CD8-positive, alpha-beta memory T cell (primary cell): ENCODE results near the gene LCLAT1. TPM values are rescaled to one million over a fixed set of nuclear protein-coding genes. Genes with fewer than 3 reads are reported as not detected.

Experiments used
- CTCF ChIA-PET: fragments of 350-600 bp; sonication (Branson Sonifier 250); formaldehyde crosslinking; loops from one replicate; lab custom pipeline; 2021; ENCODE audit warnings: antibody characterized with exemption; lab: Charles Lee
- POLR2A ChIA-PET: fragments of 350-600 bp; sonication (Branson Sonifier 250); formaldehyde crosslinking; loops from one replicate; lab custom pipeline; 2021; ENCODE audit warnings: antibody characterized with exemption; lab: Charles Lee
- DNase-seq, 5 donors: peaks; one replicate each; pipeline versions ENCODE4 v3.0.0 to v3.0.0-alpha.2; 2020 to 2022; ENCODE audit warnings: mixed read lengths in 1 of 5
- H3K27ac ChIP-seq: one replicate; pipeline ENCODE4 v1.7.0; 2013; ENCODE audit warnings: low read depth, mild to moderate bottlenecking, low read length, moderate library complexity
- H3K27me3 ChIP-seq: 2 replicates; pipeline ENCODE4 v1.7.0; 2013; ENCODE audit warnings: low read length, mild to moderate bottlenecking; ENCODE audit not compliant: insufficient read depth, poor library complexity, severe bottlenecking
- H3K36me3 ChIP-seq: 2 replicates; pipeline ENCODE4 v1.7.0; 2013; ENCODE audit warnings: mild to moderate bottlenecking, low read length, moderate library complexity; ENCODE audit not compliant: insufficient read depth
- H3K4me1 ChIP-seq: 2 replicates; pipeline ENCODE4 v1.7.0; 2013; ENCODE audit warnings: mild to moderate bottlenecking, low read length, moderate library complexity; ENCODE audit not compliant: insufficient read depth
- H3K4me3 ChIP-seq: 2 replicates; pipeline ENCODE4 v1.7.0; 2013; ENCODE audit warnings: mild to moderate bottlenecking, low read length
- H3K9me3 ChIP-seq: 2 replicates; pipeline ENCODE4 v1.7.0; 2013; ENCODE audit warnings: mild to moderate bottlenecking, low read length
- H3K27ac Mint-ChIP-seq, 8 donors: one replicate each; pipeline ENCODE4 v1.8.0; 2020 to 2021; ENCODE audit warnings: mixed read lengths in 8 of 8, mild to moderate bottlenecking in 6 of 8, inconsistent platforms in 3 of 8, moderate library complexity in 3 of 8
- H3K27me3 Mint-ChIP-seq, 2 donors: one replicate each; pipeline ENCODE4 v1.8.0; 2020 to 2021; ENCODE audit warnings: mixed read lengths in 2 of 2, mild to moderate bottlenecking in 1 of 2, moderate library complexity in 1 of 2
- H3K36me3 Mint-ChIP-seq, 3 donors: one replicate each; pipeline ENCODE4 v1.8.0; 2020 to 2021; ENCODE audit warnings: mixed read lengths in 3 of 3, inconsistent platforms in 1 of 3, mild to moderate bottlenecking in 1 of 3
- H3K4me1 Mint-ChIP-seq, 3 donors: one replicate each; pipeline ENCODE4 v1.8.0; 2020 to 2021; ENCODE audit warnings: mixed read lengths in 3 of 3, inconsistent platforms in 1 of 3, mild to moderate bottlenecking in 1 of 3
- H3K4me3 Mint-ChIP-seq, 7 donors: one replicate each; pipeline ENCODE4 v1.8.0; 2020 to 2021; ENCODE audit warnings: mixed read lengths in 7 of 7, mild to moderate bottlenecking in 6 of 7, moderate library complexity in 4 of 7, inconsistent platforms in 2 of 7
- H3K9me3 Mint-ChIP-seq, 5 donors: one replicate each; pipeline ENCODE4 v1.8.0; 2020 to 2022; ENCODE audit warnings: mixed read lengths in 5 of 5, mild to moderate bottlenecking in 3 of 5, moderate library complexity in 2 of 5, inconsistent platforms in 1 of 5
- polyA plus RNA-seq: library from polyadenylated mRNA; unstranded; fragments of 300-500 nt; fragmentation: Illumina TruSeq; gene quantifications from one replicate; pipeline ENCODE4 v1.2.3, GENCODE V29; 2021
- total RNA-seq, 2 experiments: library from RNA; stranded (reverse); gene quantifications; one replicate each; pipeline ENCODE4 v1.2.3, GENCODE V29; 2021

The LCLAT1 gene
- total and polyA plus RNA-seq, 3 experiments from 2014 or later = 18.0 to 31.0 (median 29.9) TPM

DNA sequence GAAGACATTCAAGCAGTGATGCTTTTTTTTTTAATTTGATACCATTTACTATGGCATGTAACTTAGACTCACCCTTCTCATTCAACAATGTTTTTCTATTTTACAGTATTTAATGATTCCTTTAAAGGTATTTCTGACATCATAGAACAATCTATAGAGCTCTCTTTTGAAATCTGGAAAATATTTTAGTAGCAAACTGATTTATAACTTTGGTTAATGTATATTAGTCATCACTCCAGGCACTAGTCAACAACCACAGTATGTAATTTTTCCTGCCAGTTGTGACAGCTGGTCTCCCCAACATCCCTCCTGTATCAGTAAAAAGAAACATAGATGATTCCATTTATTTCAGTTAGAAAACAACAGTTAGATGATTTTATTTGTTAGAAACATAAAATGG, 122.9 kb downstream of the LCLAT1 start:
- Histone ChIP-seq H3K27me3 (no peaks in the 10 kb centered on the region), H3K4me1 (no peaks in the 10 kb centered on the region), H3K4me3 (no peak overlapping the region), H3K9me3 (no peaks in the 10 kb centered on the region), H3K27ac (no peak overlapping the region), H3K36me3 (peaks cover 4% of the 10 kb centered on the region)
- Mint-ChIP-seq H3K36me3 (peaks cover 3 to 51% (median 24%) of the 10 kb centered on the region in 3 donors), H3K4me1 (no peaks in the 10 kb centered on the region), H3K9me3 (no peaks in the 10 kb centered on the region), H3K27me3 (no peaks in the 10 kb centered on the region), H3K27ac (no peak overlapping the region), H3K4me3 (no peak overlapping the region)
- ChIA-PET POLR2A (no interaction called here), CTCF (no interaction called here)
- DNase-seq = no peak

DNA sequence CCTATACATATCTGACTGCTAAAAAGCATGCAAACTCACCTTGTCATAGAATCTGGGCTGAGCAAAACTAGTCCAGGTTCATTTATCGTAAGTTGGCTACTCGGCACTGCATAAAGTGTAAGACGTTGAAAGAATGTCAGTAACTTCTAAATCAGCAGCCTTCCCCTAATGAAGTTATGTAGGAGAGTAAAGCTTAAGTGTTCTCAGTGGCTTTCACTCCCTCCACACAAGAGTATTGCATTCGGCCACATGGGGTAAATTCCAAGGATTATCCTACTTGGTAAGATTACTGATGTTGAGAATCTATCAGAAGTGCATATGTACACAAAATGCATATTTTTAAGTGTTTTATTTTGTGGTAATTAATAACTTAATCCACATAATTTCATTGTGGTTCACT, 130.1 kb downstream of the LCLAT1 start:
- H3K27me3 ChIP-seq = no peaks in the 10 kb centered on the region

DNA sequence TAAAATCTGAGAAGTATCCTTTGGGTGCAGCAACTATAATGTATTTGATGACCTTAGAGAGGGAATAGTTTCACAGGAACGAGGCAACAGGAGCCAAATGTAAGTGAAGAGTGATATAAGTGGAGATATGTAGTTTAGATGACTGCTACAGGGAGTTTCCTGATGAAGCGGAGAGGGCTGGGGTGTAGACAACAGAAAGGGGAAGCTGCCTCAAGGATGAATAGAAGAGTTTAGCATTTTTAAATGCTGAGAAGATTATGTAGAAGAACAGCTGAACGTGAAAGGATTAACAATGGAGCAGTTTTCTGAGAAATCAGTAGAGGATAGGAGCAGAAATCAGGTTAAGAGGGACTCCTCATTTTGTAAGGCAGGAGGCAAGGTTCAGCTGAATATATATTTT, 133.3 kb downstream of the LCLAT1 start:
- Mint-ChIP-seq H3K9me3 (no peaks in the 10 kb centered on the region), H3K27me3 (no peaks in the 10 kb centered on the region), H3K36me3 (peaks cover 5 to 13% (median 7%) of the 10 kb centered on the region in 3 donors), H3K27ac (no peak overlapping the region), H3K4me3 (no peak overlapping the region), H3K4me1 (peaks cover 0 to 7% (median 5%) of the 10 kb centered on the region in 3 donors)
- Histone ChIP-seq H3K9me3 (no peaks in the 10 kb centered on the region), H3K4me1 (no peaks in the 10 kb centered on the region), H3K27me3 (no peaks in the 10 kb centered on the region), H3K36me3 (no peaks in the 10 kb centered on the region), H3K4me3 (no peak overlapping the region), H3K27ac (no peak overlapping the region)
- CTCF ChIA-PET = no interaction called here
- POLR2A ChIA-PET = no interaction called here
- DNase-seq = no peak

More for the DNA sequence above, 130.1 kb downstream of the LCLAT1 start:
- peaks cover 0 to 14% (median 12%) of the 10 kb centered on the region in 3 donors for H3K36me3 Mint-ChIP-seq
- H3K4me1 Mint-ChIP-seq = peaks cover 0 to 7% (median 5%) of the 10 kb centered on the region in 3 donors
- POLR2A ChIA-PET = no interaction called here
- H3K4me3 ChIP-seq = no peak overlapping the region
- H3K9me3 Mint-ChIP-seq = no peaks in the 10 kb centered on the region
- no peaks in the 10 kb centered on the region for H3K4me1 ChIP-seq
- H3K27ac ChIP-seq = no peak overlapping the region
- H3K27me3 Mint-ChIP-seq = no peaks in the 10 kb centered on the region
- DNase-seq = no peak
- CTCF ChIA-PET = no interaction called here
- H3K4me3 Mint-ChIP-seq = no peak overlapping the region
- no peaks in the 10 kb centered on the region for H3K36me3 ChIP-seq
- H3K9me3 ChIP-seq = no peaks in the 10 kb centered on the region
- H3K27ac Mint-ChIP-seq = no peak overlapping the region

DNA sequence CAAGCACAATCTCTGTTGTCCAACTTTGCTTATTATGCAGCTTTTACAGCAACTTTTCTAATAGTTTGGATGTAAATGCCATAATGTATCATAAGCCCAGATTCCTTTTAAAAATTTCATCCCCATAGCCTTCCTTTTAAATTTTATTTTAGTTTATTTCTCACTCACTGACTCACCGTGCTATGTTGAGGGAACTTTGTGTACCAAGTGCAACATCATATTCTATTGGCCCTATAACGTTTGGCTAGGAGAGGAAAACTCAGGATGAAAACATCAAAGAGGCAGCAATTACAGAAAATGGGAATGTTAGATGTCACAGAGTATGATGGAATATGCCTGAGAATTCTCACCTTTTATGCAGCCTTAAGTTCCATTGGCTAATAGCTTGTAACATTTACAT, 135.5 kb downstream of the LCLAT1 start:
- no peaks in the 10 kb centered on the region for H3K9me3 Mint-ChIP-seq
- H3K27me3 ChIP-seq = no peaks in the 10 kb centered on the region
- H3K27me3 Mint-ChIP-seq = no peaks in the 10 kb centered on the region
- H3K9me3 ChIP-seq = no peaks in the 10 kb centered on the region
- no peak for DNase-seq
- no peak overlapping the region for H3K4me3 Mint-ChIP-seq
- H3K27ac Mint-ChIP-seq = no peak overlapping the region
- peaks cover 14 to 18% (median 18%) of the 10 kb centered on the region in 3 donors for H3K36me3 Mint-ChIP-seq
- POLR2A ChIA-PET = no interaction called here
- no peak overlapping the region for H3K27ac ChIP-seq
- H3K4me1 Mint-ChIP-seq = peaks cover 0 to 7% (median 5%) of the 10 kb centered on the region in 3 donors
- H3K4me3 ChIP-seq = no peak overlapping the region
- CTCF ChIA-PET = no interaction called here
- no peaks in the 10 kb centered on the region for H3K36me3 ChIP-seq
- no peaks in the 10 kb centered on the region for H3K4me1 ChIP-seq

DNA sequence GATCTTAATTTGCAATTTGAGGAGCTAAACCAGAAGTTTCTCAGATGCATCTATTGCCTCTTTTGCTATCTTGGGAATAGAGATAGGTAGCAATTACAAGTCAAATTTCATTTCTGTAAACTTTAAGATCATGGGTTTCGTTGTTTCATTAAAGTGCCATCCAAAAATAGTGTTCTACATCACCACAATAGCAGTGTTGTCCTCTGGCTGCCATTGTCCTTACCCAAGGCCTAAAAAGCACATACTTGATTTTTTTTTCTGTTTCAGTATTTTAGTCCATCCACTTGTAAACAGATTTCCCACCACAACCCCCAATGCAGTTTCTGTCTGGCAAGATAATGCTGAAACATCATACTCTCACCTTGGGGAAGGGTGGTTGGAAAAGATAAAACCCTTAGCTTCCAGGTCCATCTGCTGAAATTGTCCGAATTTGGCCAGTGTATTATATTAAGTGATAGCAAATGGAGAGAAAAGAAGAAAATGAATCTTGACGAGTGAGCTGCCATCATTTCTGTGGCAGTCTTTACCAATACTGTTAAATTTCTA, 136.2 kb downstream of the LCLAT1 start:
- H3K4me3 ChIP-seq = no peak overlapping the region
- H3K4me1 ChIP-seq = no peaks in the 10 kb centered on the region
- H3K36me3 ChIP-seq = no peaks in the 10 kb centered on the region
- ChIA-PET CTCF (no interaction called here), POLR2A (no interaction called here)
- no peak overlapping the region for H3K27ac Mint-ChIP-seq
- no peaks in the 10 kb centered on the region for H3K9me3 Mint-ChIP-seq
- no peak overlapping the region for H3K4me3 Mint-ChIP-seq
- DNase-seq = no peak
- H3K27me3 Mint-ChIP-seq = no peaks in the 10 kb centered on the region
- peaks cover 14 to 21% (median 18%) of the 10 kb centered on the region in 3 donors for H3K36me3 Mint-ChIP-seq
- no peaks in the 10 kb centered on the region for H3K27me3 ChIP-seq
- peaks cover 0 to 7% (median 5%) of the 10 kb centered on the region in 3 donors for H3K4me1 Mint-ChIP-seq
- H3K9me3 ChIP-seq = no peaks in the 10 kb centered on the region
- H3K27ac ChIP-seq = no peak overlapping the region

DNA sequence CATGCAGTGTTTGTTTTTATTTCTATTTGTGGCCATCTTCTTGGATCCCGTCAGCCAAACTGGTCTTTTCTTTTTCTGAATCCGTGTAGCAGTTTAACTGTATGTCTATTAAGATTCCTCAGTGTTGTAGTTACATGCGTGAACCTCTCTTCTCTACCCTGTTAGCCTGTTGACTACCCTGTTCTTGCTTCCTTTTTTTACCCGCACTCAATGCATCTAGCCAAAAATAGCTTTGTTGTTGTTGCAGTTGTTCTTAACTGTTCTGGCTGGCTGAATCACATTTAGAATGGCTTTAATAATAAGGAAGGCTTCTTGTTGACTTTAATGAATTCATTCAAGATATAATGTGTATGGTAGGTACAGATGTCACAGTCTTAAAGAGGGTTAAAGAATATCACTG, 137.1 kb downstream of the LCLAT1 start:
- Histone ChIP-seq H3K4me3 (no peak overlapping the region), H3K27ac (no peak overlapping the region), H3K36me3 (no peaks in the 10 kb centered on the region), H3K9me3 (no peaks in the 10 kb centered on the region), H3K27me3 (no peaks in the 10 kb centered on the region), H3K4me1 (no peaks in the 10 kb centered on the region)
- ChIA-PET CTCF (no interaction called here), POLR2A (no interaction called here)
- Mint-ChIP-seq H3K27ac (no peak overlapping the region), H3K27me3 (no peaks in the 10 kb centered on the region), H3K4me3 (no peak overlapping the region), H3K36me3 (peaks cover 14 to 21% (median 17%) of the 10 kb centered on the region in 3 donors), H3K4me1 (peaks cover 0 to 7% (median 5%) of the 10 kb centered on the region in 3 donors), H3K9me3 (no peaks in the 10 kb centered on the region)
- DNase-seq = no peak

DNA sequence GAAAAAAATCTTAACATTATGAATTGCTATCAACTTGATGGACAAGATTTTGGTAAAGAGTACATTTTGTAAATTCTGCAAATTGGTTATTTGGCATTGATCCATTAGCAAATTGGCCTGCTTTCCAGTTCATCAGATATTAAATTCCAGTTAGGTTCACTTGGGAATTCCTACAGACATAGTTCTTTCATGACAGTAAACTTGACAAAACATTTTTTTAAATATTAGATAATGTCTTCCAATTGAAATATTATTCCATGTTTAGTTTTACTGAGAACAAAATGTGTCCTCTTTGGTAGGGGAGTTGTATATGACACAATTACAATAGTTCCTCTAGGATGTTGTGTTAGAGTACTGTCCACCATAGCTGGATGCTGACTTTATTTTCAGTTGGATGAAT, 141.9 kb downstream of the LCLAT1 start:
- Mint-ChIP-seq H3K9me3 (peaks cover 0 to 7% (median 0%) of the 10 kb centered on the region in 5 donors), H3K27me3 (no peaks in the 10 kb centered on the region), H3K4me3 (no peak overlapping the region), H3K27ac (no peak overlapping the region), H3K36me3 (peaks cover 19 to 22% (median 21%) of the 10 kb centered on the region in 3 donors), H3K4me1 (no peaks in the 10 kb centered on the region)
- POLR2A ChIA-PET = interaction anchor here (0.6 kb wide), 1 partner anchor 16 kb away, joined by 4 read pairs; no protein-coding TSS in a partner anchor
- Histone ChIP-seq H3K36me3 (no peaks in the 10 kb centered on the region), H3K4me3 (no peak overlapping the region), H3K27me3 (no peaks in the 10 kb centered on the region), H3K9me3 (no peaks in the 10 kb centered on the region), H3K4me1 (no peaks in the 10 kb centered on the region), H3K27ac (no peak overlapping the region)
- CTCF ChIA-PET = no interaction called here
- DNase-seq = no peak

DNA sequence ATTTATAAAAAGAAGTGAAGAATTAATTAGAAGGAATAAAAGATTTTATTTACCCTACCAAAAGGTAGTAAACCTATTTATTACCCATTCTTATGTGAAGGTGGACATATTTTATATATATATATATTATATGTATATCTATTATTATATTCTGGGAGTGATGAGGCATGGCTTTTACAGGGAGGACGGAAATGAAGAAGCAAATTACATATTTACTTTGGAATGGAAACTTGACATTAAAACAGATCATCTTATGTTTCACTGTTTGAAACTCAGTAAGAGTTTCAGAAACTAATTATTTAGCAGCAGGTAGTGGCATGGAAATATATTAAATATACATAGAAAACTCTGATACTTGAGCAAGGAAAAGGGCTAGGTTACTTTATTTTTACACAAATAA, 143.4 kb downstream of the LCLAT1 start:
- Histone ChIP-seq H3K4me3 (no peak overlapping the region), H3K36me3 (no peaks in the 10 kb centered on the region), H3K9me3 (no peaks in the 10 kb centered on the region), H3K27ac (no peak overlapping the region), H3K27me3 (no peaks in the 10 kb centered on the region), H3K4me1 (no peaks in the 10 kb centered on the region)
- CTCF ChIA-PET = no interaction called here
- peaks cover 17 to 19% (median 19%) of the 10 kb centered on the region in 3 donors for H3K36me3 Mint-ChIP-seq
- H3K9me3 Mint-ChIP-seq = peaks cover 0 to 7% (median 0%) of the 10 kb centered on the region in 5 donors
- no peak overlapping the region for H3K27ac Mint-ChIP-seq
- no peaks in the 10 kb centered on the region for H3K27me3 Mint-ChIP-seq
- DNase-seq = no peak
- H3K4me1 Mint-ChIP-seq = no peaks in the 10 kb centered on the region
- POLR2A ChIA-PET = no interaction called here
- H3K4me3 Mint-ChIP-seq = no peak overlapping the region
